Measurements from ENCODE around the gene NACC1. TPM values are rescaled to one million over a fixed set of nuclear protein-coding genes. Genes with fewer than 3 reads are reported as not detected.

NACC1 gene
- total and polyA plus RNA-seq, 2 donors (not counting 3 experiments of a cell fraction or from before 2014, with no cell fraction given): 97.6 to 120 TPM

DNA sequence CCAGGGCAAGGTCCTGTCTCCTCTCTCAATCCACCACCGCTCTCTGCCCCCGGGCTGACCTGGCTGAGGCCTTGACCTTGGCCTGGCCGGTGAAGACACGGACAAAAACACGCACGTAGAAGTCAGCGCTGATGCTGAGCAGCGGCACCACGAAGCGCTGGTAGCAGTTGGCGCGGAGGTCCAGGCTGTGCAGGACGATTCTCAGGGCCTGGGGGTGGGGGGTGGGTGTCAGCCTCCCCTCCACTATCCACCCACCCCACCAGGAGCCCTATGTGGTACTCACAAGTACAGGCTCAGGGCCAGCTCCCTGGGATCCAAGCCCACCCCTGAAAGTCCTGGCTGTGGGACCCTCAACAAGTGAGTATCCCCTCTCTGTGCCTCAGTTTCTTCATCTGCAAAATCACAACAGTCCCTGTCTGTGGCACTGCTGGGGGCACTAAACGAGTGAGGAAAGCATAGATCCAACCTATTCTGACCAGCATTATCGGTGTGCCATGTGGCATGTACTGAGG lies 7.9 kb upstream of the NACC1 start:
- POLR2A ChIA-PET: no interaction called here
- H3K36me3 ChIP-seq (ENCODE audit: control insufficient read depth in 2 of 2, extremely low read depth in 1 of 2, insufficient read depth in 2 of 2, low read length in 2 of 2): peaks cover 0 to 19% of the 10 kb centered on the region in 2 experiments

More for the DNA sequence above, 7.9 kb upstream of the NACC1 start:
- no peak overlapping the region for H3K4me2 ChIP-seq (ENCODE audit: insufficient read depth, low read length)
- H3K9ac ChIP-seq (replicated peaks; ENCODE audit: extremely low read depth, insufficient read depth, low read length): no peak overlapping the region
- dilution Hi-C loops (cut with MboI; ENCODE audit: extremely low pct_ligation_motif_present, low sequenced_read_pairs) (no loop called here), intact Hi-C loops (cut with micrococcal nuclease) (no loop called here)
- FAIRE-seq: no peak
- peaks cover 2% of the 10 kb centered on the region for H3K79me2 ChIP-seq (ENCODE audit: control insufficient read depth, insufficient read depth, low read length)
- no peak overlapping the region for H3K27ac ChIP-seq (ENCODE audit: insufficient read depth, low read depth, low read length)
- H3K27me3 ChIP-seq (ENCODE audit: control insufficient read depth in 2 of 2, insufficient read depth in 2 of 2, low read length in 2 of 2): no peaks in the 10 kb centered on the region
- peaks cover under 1% of the 10 kb centered on the region for H3K4me1 ChIP-seq (ENCODE audit: control insufficient read depth, extremely low read depth, insufficient read depth, low read length)
- H3K9me1 ChIP-seq (replicated peaks; ENCODE audit: control insufficient read depth, extremely low read depth, insufficient read depth, low read length): no peaks in the 10 kb centered on the region
- H4K20me1 ChIP-seq (replicated peaks; ENCODE audit: control insufficient read depth, extremely low read depth, insufficient read depth, low read length): no peaks in the 10 kb centered on the region
- H3K4me3 ChIP-seq (replicated peaks in 1 of 3; ENCODE audit: insufficient read depth in 1 of 3, low read depth in 1 of 3, low read length in 3 of 3): no peak overlapping the region
- TF ChIP-seq POLR2AphosphoS5 (IDR thresholded peaks at IDR 0.05; ENCODE audit: insufficient read depth, low read depth, low read length) (no peak), EZH2 (IDR thresholded peaks at IDR 0.05; ENCODE audit: borderline replicate concordance, low read depth, low read length, severe bottlenecking) (no peak), GATA2 (IDR thresholded peaks at IDR 0.05; ENCODE audit: insufficient read depth, insufficient read length, low read depth, low read length) (no peak), MYC (IDR thresholded peaks at IDR 0.05; ENCODE audit: low read depth, low read length) (no peak), FOS (IDR thresholded peaks at IDR 0.05; ENCODE audit: borderline replicate concordance, insufficient read depth, low read length) (no peak), POLR2A (IDR thresholded peaks at IDR 0.05; ENCODE audit: low read depth, low read length) (no peak), JUN (IDR thresholded peaks at IDR 0.05; ENCODE audit: borderline replicate concordance, insufficient read depth, insufficient read length, low read depth) (no peak)
- TF ChIP-seq, protein P1, sequence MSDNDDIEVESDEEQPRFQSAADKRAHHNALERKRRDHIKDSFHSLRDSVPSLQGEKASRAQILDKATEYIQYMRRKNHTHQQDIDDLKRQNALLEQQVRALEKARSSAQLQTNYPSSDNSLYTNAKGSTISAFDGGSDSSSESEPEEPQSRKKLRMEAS (IDR thresholded peaks at IDR 0.05; ENCODE audit: insufficient read depth, insufficient read length): no peak
- TF ChIP-seq, protein P2, sequence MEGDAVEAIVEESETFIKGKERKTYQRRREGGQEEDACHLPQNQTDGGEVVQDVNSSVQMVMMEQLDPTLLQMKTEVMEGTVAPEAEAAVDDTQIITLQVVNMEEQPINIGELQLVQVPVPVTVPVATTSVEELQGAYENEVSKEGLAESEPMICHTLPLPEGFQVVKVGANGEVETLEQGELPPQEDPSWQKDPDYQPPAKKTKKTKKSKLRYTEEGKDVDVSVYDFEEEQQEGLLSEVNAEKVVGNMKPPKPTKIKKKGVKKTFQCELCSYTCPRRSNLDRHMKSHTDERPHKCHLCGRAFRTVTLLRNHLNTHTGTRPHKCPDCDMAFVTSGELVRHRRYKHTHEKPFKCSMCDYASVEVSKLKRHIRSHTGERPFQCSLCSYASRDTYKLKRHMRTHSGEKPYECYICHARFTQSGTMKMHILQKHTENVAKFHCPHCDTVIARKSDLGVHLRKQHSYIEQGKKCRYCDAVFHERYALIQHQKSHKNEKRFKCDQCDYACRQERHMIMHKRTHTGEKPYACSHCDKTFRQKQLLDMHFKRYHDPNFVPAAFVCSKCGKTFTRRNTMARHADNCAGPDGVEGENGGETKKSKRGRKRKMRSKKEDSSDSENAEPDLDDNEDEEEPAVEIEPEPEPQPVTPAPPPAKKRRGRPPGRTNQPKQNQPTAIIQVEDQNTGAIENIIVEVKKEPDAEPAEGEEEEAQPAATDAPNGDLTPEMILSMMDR (IDR thresholded peaks at IDR 0.05; ENCODE audit: extremely low read depth in 1 of 2, insufficient read depth in 1 of 2, low read depth in 1 of 2, low read length in 2 of 2): no peak
- CTCF ChIA-PET: no interaction called here
- H3K9me3 ChIP-seq (replicated peaks; ENCODE audit: control insufficient read depth, insufficient read depth, low read length): no peaks in the 10 kb centered on the region
- DNase-seq (ENCODE audit: low read depth, low spot score): no peak
- no TSS peak for BruUV-seq (replicated peaks)
- H2AFZ ChIP-seq (ENCODE audit: low read depth, low read length): no peak overlapping the region
